H1 (cell line): ENCODE data around the gene AGR3. TPM values are rescaled to one million over a fixed set of nuclear protein-coding genes. Genes with fewer than 3 reads are reported as not detected.

Experiments
- BCL11A ChIP-seq, 2 experiments: IDR thresholded peaks; one replicate each; pipeline ENCODE4 v1.6.1; 2011; ENCODE audit warnings: low read depth in 2 of 2, low read length in 2 of 2, mild to moderate bottlenecking in 2 of 2
- CEBPB ChIP-seq: IDR thresholded peaks from 2 replicates; pipeline ENCODE4 v1.6.1; 2012; ENCODE audit warnings: low read depth, low read length
- FOSL1 ChIP-seq: IDR thresholded peaks from 2 replicates; pipeline ENCODE4 v1.6.1; 2011; ENCODE audit warnings: mild to moderate bottlenecking, low read depth, low read length, moderate library complexity; ENCODE audit not compliant: insufficient read depth
- HDAC2 ChIP-seq, 2 experiments: fragments of 300-600 bp in 1 of 2; sonication (generic) in 1 of 2; IDR thresholded peaks; 2 replicates each; pipeline ENCODE4 v1.6.1; 2011 to 2012; ENCODE audit warnings: low read depth in 2 of 2, low read length in 2 of 2, mild to moderate bottlenecking in 2 of 2, moderate library complexity in 2 of 2, borderline replicate concordance in 1 of 2, inconsistent platforms in 1 of 2
- MAFK ChIP-seq: IDR thresholded peaks from 2 replicates; pipeline ENCODE4 v1.6.1; 2012; ENCODE audit warnings: low read depth, mild to moderate bottlenecking, improper control_type of control experiment, low read length
- SIN3A ChIP-seq, 2 experiments: IDR thresholded peaks in 1 of 2; conservative IDR thresholded peaks in 1 of 2; 2 replicates each; pipeline ENCODE4 v1.6.1; 2011 to 2012; ENCODE audit warnings: low read length in 2 of 2, improper control_type of control experiment in 1 of 2, low read depth in 1 of 2, mild to moderate bottlenecking in 1 of 2
- SUZ12 ChIP-seq: fragments of 200-600 bp; sonication (generic); IDR thresholded peaks from 2 replicates; pipeline ENCODE4 v1.6.1; 2012; ENCODE audit warnings: mild to moderate bottlenecking, inconsistent platforms, low read length, moderate library complexity, mixed read lengths
- polyA plus RNA-seq, 7 experiments: library from polyadenylated mRNA; depleted of rRNA in 3 of 7; stranded (reverse) in 5 of 7; unstranded in 2 of 7; fragments of >200 nt in 5 of 7; fragments of 200-250 nt in 2 of 7; gene quantifications; 1 replicate in 5 of 7; 2 replicates in 1 of 7; 4 replicates in 1 of 7; pipeline versions ENCODE4 v1.2.1 to v1.2.3, GENCODE V29; 2011 to 2013; ENCODE audit warnings: missing spikeins in 2 of 7, mixed read lengths in 2 of 7
- total RNA-seq: library from RNA; stranded (reverse); fragmentation: NEBNext Ultra II Directional; extraction: Animal tissue kit (Norgen Biotek cat#: 25700); gene quantifications from 2 replicates; pipeline ENCODE4 v1.2.1, GENCODE V29; 2021

Gene AGR3
- total and polyA plus RNA-seq, 2 of the 8 experiments (the other 6 are each of a cell fraction or from before 2014, with no cell fraction given), result not detected

GRCh38 chr7:16838891-16839290 is 42.9 kb downstream of the AGR3 start (continued):
- TF ChIP-seq HDAC2 (IDR thresholded peaks at IDR 0.05; ENCODE audit: borderline replicate concordance in 1 of 2, low read depth in 2 of 2, low read length in 2 of 2) (no peak), CEBPB (no peak), SIN3A (conservative IDR thresholded peaks at IDR 0.05 in 1 of 2, IDR thresholded peaks at IDR 0.05 in 1 of 2; ENCODE audit: low read depth in 1 of 2, low read length in 2 of 2) (no peak), SUZ12 (no peak), FOSL1 (no peak), BCL11A (IDR thresholded peaks at IDR 0.05; ENCODE audit: low read depth in 2 of 2, low read length in 2 of 2) (no peak), MAFK (no peak)
